Central memory CD4-positive, alpha-beta T cell (primary cell): ENCODE measurements around the gene TNNI2.
A peak's percentile ranks its signal among the peaks of the same experiment; 100 is the strongest.
"Not testable (repeated sequence)": the region's sequence is repeated elsewhere in the genome, so short reads cannot be mapped to it uniquely, and the experiment has no call there.

Experiments used
- DNase-seq: peaks from one replicate; pipeline ENCODE4 v3.0.0; 2022

TNNI2 gene

DNA sequence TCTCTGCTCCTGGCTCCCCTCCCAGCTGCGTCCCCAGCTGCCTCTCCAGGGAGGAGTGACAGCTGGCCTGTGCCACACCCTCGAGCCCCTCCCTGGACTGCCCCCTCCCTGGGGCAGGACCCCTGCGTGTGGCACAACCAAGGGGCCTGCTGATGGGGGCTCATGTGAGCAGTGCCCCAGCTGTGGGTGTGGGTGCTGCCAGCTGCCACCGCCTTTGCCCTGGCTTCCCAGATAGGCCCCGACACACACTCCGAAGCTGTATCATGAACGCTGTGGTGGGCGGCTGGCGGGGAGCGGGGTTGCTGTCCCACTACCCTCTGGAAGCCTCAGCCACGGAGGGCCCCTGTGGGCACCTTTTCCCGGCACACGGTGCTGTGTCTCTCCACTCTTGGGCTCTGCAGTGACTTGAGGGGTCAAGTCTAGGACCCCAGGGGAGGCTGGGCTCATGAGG lies 37.1 kb downstream of the TNNI2 start:
- not testable (repeated sequence) for DNase-seq

GRCh38 chr11:1876361-1877063 lies 37.7 kb downstream of the TNNI2 start:
- no peak for DNase-seq

DNA sequence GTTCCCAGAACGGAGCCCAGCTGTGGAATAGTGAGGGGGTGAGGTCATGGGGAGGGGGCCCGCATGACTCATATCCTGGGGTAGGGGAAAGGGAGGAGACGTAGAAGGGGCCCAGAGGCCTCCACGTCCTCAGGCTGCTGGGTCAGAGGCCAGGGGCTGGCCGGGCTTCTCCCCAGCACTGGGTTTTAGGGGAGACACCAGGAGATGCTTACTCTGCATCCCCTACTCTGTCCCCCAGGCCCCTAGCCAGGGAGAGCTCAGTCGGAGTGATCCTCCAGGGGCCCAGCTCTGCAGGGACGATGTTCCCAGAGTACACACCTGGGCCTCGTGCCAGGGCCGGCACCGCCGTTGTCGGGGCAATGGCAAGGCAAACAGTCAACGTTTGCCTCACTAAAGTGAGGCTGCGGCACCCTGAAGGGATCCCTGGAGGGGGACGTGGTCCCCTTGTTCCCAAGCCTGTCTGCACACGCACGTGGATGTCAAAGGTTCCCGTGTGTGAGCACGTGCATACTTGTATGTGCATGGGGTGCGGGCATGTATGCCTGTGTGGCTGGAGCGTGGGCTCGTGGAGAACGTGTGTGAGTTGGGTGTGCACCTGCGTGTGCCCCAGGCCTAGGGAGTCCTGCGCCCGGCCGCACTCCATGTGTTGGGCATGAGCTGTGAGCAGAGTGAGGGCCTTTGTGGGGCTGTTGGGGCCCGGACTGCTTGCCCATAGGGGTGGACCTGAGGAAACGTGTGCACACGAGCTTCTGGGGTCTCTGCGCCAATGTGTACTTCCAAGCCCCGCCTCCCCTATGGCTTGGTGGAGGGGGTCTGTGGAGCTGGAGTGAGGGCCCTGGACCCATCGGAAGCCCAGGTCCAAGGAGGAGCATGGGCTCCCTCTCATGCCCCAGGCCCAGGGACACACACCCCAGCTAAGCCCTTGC lies 38.7 kb downstream of the TNNI2 start:
- no peak for DNase-seq

DNA sequence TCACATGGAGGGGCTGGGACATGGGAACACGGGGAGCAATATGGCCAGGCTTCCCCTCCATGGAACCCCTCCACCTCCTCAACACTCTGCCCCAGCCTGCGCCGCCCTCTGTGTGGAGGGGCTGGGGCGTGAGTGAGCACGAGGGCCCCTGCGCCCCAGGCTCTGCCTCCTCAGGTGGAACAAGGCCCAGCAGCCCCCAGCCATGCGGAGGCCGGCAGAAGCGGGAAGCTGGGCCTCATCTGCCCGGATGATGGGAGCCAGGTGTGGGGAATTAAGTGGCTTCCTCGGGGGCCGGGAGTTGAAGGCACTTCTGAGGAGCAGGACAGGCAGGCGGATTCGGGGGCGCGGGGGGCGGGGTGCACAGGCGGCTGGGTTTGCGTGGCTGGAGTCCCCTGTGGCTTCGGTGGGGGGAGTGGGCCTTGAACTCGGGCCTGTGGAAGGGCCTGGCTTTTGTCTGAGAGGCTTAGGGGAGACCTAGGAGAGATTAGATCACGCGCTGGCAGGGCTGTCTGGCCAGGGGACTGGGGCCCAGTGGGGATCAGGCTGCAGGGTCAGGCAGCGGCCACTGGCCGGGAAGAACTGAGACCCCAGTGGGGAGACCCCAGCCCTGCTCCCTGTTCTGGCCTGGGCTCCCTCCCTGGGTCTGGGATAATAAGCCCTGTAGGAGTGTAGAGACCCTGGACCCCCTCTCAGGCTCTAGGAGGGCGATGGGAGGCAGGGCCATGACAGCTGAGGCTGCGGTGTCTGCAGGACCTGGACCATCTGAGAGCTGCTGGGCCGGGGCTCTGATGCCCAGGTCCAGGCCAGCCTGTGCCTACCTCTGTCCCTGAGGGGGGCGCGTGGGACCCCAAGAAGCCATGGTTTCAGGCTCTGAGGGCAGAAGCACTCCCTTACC lies 39.6 kb downstream of the TNNI2 start:
- no peak for DNase-seq

GRCh38 chr11:1879342-1879940 lies 40.7 kb downstream of the TNNI2 start:
- no peak for DNase-seq

DNA sequence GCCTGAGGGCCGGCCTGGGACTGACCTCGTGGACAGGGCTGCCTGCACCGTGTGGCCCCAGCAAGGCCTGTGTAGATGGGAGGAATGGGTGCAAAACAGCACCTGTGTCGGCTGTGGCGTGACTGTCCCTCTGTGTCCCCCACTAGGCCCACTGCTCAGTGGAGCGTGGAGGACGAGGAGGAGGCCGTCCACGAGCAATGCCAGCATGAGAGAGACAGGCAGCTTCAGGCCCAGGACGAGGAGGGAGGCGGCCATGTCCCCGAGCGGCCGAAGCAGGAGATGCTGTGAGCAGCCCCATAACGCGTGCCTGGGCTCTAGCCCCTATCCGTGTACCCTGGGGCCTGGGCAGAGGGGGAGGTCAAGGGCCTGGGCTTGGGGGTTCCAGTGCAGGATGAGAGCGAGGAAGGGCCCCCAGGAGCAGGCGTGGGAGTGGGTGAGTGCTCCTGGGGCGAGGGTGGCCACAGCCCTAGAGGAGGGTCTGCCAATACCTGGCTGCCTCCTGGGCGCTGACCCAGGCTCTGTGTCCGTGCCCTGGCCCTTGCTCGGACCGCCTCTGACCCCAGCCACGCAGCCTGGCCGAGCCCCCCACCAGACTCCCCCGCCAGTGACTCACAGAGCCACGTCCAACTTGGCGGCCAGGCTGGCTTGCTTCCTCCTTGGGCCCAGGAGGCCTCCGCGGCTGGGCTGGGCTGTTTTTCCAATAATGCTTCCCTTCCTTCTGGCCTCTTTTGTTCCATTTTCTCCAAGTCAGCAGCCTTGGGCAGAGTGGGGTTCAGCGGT lies 41.4 kb downstream of the TNNI2 start:
- no peak for DNase-seq

- no peak for DNase-seq
Observed at GRCh38 chr11:1880746-1881441, 42.1 kb downstream of the TNNI2 start.

DNA sequence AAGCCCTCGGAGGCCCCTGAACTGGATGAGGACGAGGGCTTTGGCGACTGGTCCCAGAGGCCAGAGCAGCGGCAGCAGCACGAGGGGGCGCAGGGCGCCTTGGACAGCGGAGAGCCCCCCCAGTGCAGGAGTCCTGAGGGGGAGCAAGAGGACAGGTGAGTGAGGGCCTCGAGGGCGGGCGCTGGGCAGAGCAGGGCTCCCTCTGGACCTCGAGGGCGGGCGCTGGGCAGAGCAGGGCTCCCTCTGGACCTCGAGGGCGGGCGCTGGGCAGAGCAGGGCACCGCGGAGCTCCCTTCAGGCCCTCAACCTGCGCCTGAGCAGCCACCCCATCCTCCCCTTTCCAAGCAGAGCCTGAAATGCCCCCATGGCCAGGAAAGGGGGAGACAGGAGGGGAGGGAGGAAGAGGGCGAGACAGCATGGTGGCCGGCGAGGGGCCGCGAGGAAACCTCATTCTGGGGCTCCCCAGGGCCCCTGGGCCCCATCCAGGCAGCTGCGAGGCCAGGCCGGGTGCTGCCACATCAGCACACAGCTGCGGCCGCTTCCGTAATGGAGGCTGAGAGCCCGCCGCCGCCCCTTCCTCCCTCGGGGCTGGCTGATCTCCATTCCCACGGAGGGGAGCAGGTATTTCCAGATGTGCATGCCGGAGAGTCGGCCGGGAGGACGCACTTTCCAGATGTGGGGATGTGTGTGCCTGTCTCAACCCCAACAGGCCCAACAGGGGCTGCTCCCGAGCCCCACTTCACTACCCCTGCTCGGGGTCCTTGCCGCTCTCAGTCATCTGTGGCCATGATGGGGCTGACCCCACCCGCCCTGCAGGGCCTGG lies 42.9 kb downstream of the TNNI2 start:
- no peak for DNase-seq

GRCh38 chr11:1882265-1883238 lies 43.8 kb downstream of the TNNI2 start:
- DNase-seq: peak; percentile 65

DNA sequence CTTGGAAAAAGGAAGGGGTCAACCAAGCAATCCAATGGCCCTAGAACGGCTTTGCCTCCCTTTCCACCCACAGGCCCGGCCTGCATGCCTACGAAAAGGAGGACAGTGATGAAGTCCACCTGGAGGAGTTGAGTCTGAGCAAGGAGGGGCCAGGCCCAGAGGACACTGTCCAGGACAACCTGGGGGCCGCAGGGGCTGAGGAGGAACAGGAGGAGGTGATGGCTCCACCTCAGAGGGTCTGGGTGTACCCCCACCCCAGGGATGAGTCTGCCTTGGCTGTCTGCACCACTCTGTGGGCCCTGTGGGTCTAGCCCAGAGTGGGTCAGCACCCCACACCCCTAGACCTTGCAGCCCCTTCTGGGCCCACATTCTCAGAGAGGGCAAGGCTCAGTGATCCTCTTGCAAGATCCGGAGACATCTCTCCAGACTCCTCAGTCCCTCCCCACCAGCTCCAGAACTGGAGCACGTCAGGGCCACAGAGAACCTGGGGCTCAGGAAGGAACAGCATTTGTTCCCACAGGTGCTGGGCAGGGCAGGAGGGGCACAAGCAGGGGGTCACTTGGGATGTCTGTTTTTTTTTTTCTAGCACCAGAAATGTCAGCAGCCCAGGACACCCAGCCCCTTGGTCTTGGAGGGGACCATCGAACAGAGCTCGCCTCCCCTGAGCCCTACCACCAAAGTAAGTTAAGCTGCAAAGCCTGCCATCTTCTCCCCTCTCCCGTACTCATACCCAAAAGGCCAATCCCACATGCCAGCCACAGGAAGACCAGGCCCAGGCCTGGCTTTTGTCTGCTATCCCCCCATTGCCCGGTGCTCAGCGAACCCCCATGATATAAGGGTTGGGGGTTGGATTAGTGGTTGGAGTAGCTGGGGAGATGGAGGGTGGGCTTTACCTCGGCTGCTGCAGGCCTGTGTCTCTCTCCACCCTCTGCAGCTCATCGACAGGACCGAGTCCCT lies 44.8 kb downstream of the TNNI2 start:
- DNase-seq: no peak

DNA sequence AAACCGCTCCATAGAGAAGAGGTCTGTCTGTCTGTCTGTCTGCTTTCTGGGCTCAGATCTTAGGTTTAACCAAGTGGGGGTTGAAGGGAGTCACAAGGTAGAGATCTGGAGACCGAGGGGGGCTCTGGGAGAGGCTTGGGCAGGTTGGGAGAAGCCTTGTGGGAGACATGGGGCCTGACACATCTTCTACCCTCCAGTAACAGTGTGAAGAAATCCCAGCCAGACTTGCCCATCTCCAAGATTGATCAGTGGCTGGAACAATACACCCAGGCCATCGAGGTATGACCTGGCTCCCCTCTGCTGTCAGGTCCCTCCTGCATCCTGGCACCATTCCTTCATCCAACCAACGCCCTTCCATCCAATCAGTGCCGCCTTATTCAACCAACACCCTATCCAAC lies 45.5 kb downstream of the TNNI2 start:
- DNase-seq: no peak

- DNase-seq: not testable (repeated sequence)
Observed at GRCh38 chr11:1886551-1886950, 47.8 kb downstream of the TNNI2 start.

- DNase-seq: no peak
Observed at GRCh38 chr11:1887451-1888346, 48.9 kb downstream of the TNNI2 start.

- DNase-seq: no peak
Observed at GRCh38 chr11:1888347-1888753, 49.6 kb downstream of the TNNI2 start.

DNA sequence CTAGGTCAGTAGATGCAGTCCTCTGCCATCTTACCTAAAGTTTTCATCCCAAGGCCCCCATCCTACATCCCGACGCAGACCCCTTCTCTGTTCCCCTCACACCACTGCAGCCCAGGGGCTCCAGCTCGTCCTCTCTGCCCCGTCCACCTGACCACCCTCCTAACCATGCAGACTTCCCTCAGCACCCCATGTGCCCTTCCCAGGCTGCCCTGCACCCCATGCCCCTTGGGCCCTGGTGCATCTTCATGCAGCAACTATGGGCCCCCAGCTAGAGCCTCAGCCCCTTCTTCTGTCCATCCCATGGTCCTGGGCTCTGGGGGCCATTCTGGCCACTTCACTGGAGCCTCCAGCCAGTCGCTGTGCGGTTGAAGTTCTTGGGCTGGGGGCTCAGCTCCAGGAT lies 50.0 kb downstream of the TNNI2 start:
- DNase-seq: no peak

DNA sequence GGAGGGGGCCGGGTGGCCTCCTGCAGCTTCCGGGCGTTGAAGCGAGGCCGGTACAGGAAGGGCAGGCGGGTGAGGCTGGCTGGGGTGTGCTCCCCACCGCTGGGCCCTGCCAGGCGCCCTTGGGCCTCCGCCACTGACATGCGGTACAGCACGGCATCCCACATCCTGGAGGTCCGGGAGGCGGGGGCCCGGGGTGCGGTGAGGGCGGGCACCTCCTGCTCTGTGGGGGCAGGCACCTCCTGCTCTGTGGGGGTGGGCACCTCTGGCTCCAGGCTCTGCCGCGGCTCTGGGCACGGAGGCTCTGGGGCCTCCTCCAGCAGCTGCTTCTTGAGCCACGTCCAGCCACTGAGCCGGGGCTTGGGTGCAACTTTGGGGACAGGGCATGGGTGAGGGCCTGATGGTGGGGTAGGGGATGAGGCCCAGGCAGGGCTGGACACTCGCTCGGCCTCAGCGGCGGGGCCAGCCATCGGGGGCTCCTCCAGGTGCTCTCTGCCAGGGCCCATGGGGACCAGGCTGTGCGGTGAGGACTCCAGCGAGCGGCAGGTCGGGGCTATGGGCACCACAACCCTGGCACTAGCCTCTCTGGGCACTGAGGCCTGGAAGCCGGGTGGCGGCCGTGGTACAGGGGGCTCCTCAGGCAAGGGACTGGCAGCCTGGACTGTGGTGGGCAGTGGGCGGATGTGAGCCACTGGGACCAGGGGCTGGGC lies 50.6 kb downstream of the TNNI2 start:
- DNase-seq: peak; percentile 84
